PC-9 (cell line): ENCODE measurements around the gene CHM.

Experiments used
- CTCF ChIP-seq: fragments of 200-600 bp; sonication (generic); conservative IDR thresholded peaks from 2 replicates; pipeline ENCODE4 v1.6.1; 2017; ENCODE audit warnings: mixed run types, antibody characterized with exemption, mild to moderate bottlenecking, moderate library complexity
- EZH2 ChIP-seq: fragments of 200-600 bp; sonication (generic); IDR thresholded peaks from 2 replicates; pipeline ENCODE4 v1.8.0; 2017; ENCODE audit warnings: antibody characterized with exemption, low read depth

DNA sequence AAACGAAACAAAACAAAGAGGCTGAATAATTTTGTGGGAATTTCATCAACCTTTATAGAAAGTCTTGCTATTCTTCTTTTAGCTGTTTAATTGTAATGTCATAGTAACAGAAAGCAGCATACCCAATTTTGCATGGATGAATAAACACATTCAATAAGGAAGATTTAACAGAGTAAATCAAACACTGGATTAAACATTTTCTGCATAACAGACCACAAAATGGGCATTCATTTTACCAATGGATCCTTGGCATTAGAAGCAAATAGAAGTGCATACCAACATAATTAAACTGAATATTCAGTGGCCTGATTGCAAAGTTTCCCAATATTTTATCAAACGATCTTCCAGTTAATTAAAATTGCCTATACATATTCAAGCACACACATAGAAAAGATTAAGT is 4.4 kb upstream of the CHM start:
- TF ChIP-seq CTCF (no peak), EZH2 (no peak)
